ENCODE results near the gene ANTXR2.
A peak's percentile ranks its signal among the peaks of the same experiment; 100 is the strongest.

Gene ANTXR2

GRCh38 chr4:80092088-80092487 is 19.1 kb upstream of the ANTXR2 start:
- no peak for DNase-seq (ENCODE audit: low spot score)

- no peak for DNase-seq (ENCODE audit: low spot score)
These were observed 18.7 kb upstream of the ANTXR2 start for GRCh38 chr4:80091688-80092087.

- no peak for DNase-seq (ENCODE audit: low spot score)
These were observed 18.2 kb upstream of the ANTXR2 start for GRCh38 chr4:80091184-80091583.

GRCh38 chr4:80090090-80090489 is 17.1 kb upstream of the ANTXR2 start:
- DNase-seq (ENCODE audit: low spot score), result no peak

- no peak for DNase-seq (ENCODE audit: low spot score)
These were observed 15.4 kb upstream of the ANTXR2 start for GRCh38 chr4:80088471-80088870.

- DNase-seq (ENCODE audit: low spot score), result no peak
These were observed 13.3 kb upstream of the ANTXR2 start for GRCh38 chr4:80086296-80086695.

GRCh38 chr4:80085081-80085480 is 12.1 kb upstream of the ANTXR2 start:
- DNase-seq (ENCODE audit: low spot score), result no peak

GRCh38 chr4:80082693-80083092 is 9.7 kb upstream of the ANTXR2 start:
- DNase-seq (ENCODE audit: low spot score), result no peak

- DNase-seq (ENCODE audit: low spot score), result no peak
These were observed 8.5 kb upstream of the ANTXR2 start for GRCh38 chr4:80081566-80081965.

GRCh38 chr4:80079255-80079923 is 6.4 kb upstream of the ANTXR2 start:
- DNase-seq (ENCODE audit: low spot score), result no peak

- DNase-seq (ENCODE audit: low spot score), result no peak
These were observed 5.5 kb upstream of the ANTXR2 start for GRCh38 chr4:80078346-80079092.

- DNase-seq (ENCODE audit: low spot score), result no peak
These were observed 4.6 kb upstream of the ANTXR2 start for GRCh38 chr4:80077639-80078038.

- no peak for DNase-seq (ENCODE audit: low spot score)
These were observed 3.7 kb upstream of the ANTXR2 start for GRCh38 chr4:80076681-80077080.

- no peak for DNase-seq (ENCODE audit: low spot score)
These were observed 3.1 kb upstream of the ANTXR2 start for GRCh38 chr4:80075995-80076675.

- DNase-seq (ENCODE audit: low spot score), result no peak
These were observed 1.6 kb upstream of the ANTXR2 start for GRCh38 chr4:80074651-80075050.

GRCh38 chr4:80074069-80074468 is 1.0 kb upstream of the ANTXR2 start:
- no peak for DNase-seq (ENCODE audit: low spot score)

GRCh38 chr4:80073473-80074008 is 512 bp upstream of the ANTXR2 start:
- DNase-seq (ENCODE audit: low spot score), result no peak

- DNase-seq (ENCODE audit: low spot score), result peak; percentile 73
These were observed 743 bp downstream of the ANTXR2 start for GRCh38 chr4:80072228-80072743.

- DNase-seq (ENCODE audit: low spot score), result no peak
These were observed 1.3 kb downstream of the ANTXR2 start for GRCh38 chr4:80071604-80072227.

GRCh38 chr4:80070880-80071603 is 2.0 kb downstream of the ANTXR2 start:
- no peak for DNase-seq (ENCODE audit: low spot score)
